Upper lobe of right lung (tissue), 1 donor: ENCODE results near the gene ADAMTS2. TPM values are rescaled to one million over a fixed set of nuclear protein-coding genes. Genes with fewer than 3 reads are reported as not detected.

Experiments
- ATAC-seq: fragments of 200-7000 bp; cut with Tn5 transposase; one replicate; pipeline ENCODE4 v1.9.1; 2020; ENCODE audit warnings: mild to moderate bottlenecking, moderate library complexity
- DNase-seq: peaks from one replicate; pipeline ENCODE4 v3.0.0-alpha.2; 2020
- H3K27ac ChIP-seq: fragments of 200-600 bp; one replicate; pipeline ENCODE4 v1.8.0; 2022
- H3K27me3 ChIP-seq: fragments of 200-600 bp; one replicate; pipeline ENCODE4 v1.8.0; 2022; ENCODE audit warnings: mild to moderate bottlenecking
- H3K36me3 ChIP-seq: fragments of 200-600 bp; one replicate; pipeline ENCODE4 v1.8.0; 2022
- H3K4me1 ChIP-seq: fragments of 200-600 bp; one replicate; pipeline ENCODE4 v1.8.0; 2022
- H3K4me3 ChIP-seq: fragments of 200-600 bp; one replicate; pipeline ENCODE4 v1.8.0; 2022; ENCODE audit warnings: mild to moderate bottlenecking
- H3K9me3 ChIP-seq: fragments of 200-600 bp; one replicate; pipeline ENCODE4 v1.8.0; 2022
- intact Hi-C: fragments of 100-400 bp; cut with DNase I; formaldehyde crosslinking; loops from one replicate; pipeline ENCODE4 v1.11.0; 2022
- total RNA-seq: library from RNA; stranded (reverse); fragmentation: NEBNext Ultra II Directional; extraction: Animal tissue kit (Norgen Biotek cat#: 25700); gene quantifications from one replicate; pipeline ENCODE4 v1.2.1, GENCODE V29; 2021
- TF ChIP-seq, protein P1 (sequence below): fragments of 200-600 bp; IDR thresholded peaks from one replicate; pipeline ENCODE4 v1.8.0; 2022; ENCODE audit warnings: antibody characterized with exemption
- donor health status: DM: no; HTN: yes; CAD: no; lungs with severe emphysema.

The ADAMTS2 gene
- total RNA-seq, 1 donor from 2014 or later, result 16.4 TPM

DNA sequence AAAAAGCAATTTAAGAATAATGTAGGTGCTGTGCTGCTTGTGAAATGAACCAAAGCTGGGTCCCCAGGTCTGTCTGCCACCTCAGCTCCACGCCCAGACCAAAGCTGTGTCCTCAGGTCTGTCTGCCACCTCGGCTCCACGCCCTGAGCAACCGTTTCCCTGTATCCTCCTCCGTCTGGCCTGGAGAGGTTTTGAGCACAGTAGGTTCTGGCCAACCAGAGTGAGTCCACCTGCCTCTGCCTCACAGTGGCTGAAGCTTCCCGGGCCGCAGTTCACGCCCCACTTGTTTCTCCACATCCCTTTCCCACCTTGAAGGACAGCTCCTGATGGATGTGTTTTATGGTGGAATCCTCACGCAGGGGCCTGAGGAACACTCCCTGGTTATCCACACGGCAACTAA is 120.5 kb downstream of the ADAMTS2 start:
- ATAC-seq, result no peak
- Histone ChIP-seq H3K27ac (no peak overlapping the region), H3K9me3 (no peaks in the 10 kb centered on the region), H3K36me3 (no peaks in the 10 kb centered on the region), H3K4me1 (no peaks in the 10 kb centered on the region), H3K4me3 (no peak overlapping the region), H3K27me3 (no peaks in the 10 kb centered on the region)
- DNase-seq, result no peak
- intact Hi-C loops, result no loop called here
- TF ChIP-seq, protein P1, sequence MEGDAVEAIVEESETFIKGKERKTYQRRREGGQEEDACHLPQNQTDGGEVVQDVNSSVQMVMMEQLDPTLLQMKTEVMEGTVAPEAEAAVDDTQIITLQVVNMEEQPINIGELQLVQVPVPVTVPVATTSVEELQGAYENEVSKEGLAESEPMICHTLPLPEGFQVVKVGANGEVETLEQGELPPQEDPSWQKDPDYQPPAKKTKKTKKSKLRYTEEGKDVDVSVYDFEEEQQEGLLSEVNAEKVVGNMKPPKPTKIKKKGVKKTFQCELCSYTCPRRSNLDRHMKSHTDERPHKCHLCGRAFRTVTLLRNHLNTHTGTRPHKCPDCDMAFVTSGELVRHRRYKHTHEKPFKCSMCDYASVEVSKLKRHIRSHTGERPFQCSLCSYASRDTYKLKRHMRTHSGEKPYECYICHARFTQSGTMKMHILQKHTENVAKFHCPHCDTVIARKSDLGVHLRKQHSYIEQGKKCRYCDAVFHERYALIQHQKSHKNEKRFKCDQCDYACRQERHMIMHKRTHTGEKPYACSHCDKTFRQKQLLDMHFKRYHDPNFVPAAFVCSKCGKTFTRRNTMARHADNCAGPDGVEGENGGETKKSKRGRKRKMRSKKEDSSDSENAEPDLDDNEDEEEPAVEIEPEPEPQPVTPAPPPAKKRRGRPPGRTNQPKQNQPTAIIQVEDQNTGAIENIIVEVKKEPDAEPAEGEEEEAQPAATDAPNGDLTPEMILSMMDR, result no peak

DNA sequence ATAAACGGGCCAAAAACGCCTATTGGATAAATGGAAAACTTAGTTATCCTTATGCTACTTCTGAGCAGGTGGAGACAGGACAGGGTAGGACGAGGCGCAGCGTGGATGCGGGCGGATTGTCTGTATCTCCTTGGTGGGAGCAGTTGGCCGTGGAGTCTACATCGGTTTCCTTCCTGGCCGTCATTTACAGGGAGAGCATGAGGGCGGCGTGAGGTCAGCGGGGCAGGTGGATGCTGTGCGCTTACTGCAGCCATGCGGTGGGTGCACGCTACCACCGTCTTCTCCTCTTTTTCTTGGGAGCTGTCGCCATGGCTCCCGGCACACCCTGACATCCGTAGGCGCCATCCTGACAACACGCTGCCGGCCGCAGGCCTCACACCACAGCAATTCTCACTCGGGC is 121.3 kb downstream of the ADAMTS2 start:
- H3K4me1 ChIP-seq, result no peaks in the 10 kb centered on the region
- no peak for ATAC-seq
- H3K9me3 ChIP-seq, result no peaks in the 10 kb centered on the region
- H3K27me3 ChIP-seq, result no peaks in the 10 kb centered on the region
- TF ChIP-seq, protein P1, result no peak
- no peak overlapping the region for H3K27ac ChIP-seq
- intact Hi-C loops, result no loop called here
- H3K36me3 ChIP-seq, result no peaks in the 10 kb centered on the region
- no peak overlapping the region for H3K4me3 ChIP-seq
- DNase-seq, result no peak

DNA sequence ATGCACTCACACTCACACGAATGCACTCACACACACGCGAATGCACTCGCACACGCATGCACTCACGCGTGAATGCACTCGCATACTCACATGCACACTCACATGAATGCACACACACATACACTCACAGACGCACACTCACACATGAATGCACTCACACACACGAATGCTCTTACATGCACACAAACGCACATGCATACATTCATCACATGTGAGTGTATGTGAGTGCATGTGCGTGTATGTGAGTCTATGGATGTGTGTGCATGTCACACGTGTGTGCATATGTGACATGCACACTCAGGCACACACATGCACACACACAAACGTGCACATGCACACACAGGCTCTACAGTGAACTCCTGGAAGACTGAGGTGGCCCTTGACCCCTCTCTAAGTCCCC is 121.7 kb downstream of the ADAMTS2 start:
- no peaks in the 10 kb centered on the region for H3K4me1 ChIP-seq
- no peaks in the 10 kb centered on the region for H3K9me3 ChIP-seq
- no peaks in the 10 kb centered on the region for H3K27me3 ChIP-seq
- ATAC-seq, result no peak
- TF ChIP-seq, protein P1, result no peak
- intact Hi-C loops, result no loop called here
- no peaks in the 10 kb centered on the region for H3K36me3 ChIP-seq
- no peak overlapping the region for H3K27ac ChIP-seq
- no peak for DNase-seq
- H3K4me3 ChIP-seq, result no peak overlapping the region

DNA sequence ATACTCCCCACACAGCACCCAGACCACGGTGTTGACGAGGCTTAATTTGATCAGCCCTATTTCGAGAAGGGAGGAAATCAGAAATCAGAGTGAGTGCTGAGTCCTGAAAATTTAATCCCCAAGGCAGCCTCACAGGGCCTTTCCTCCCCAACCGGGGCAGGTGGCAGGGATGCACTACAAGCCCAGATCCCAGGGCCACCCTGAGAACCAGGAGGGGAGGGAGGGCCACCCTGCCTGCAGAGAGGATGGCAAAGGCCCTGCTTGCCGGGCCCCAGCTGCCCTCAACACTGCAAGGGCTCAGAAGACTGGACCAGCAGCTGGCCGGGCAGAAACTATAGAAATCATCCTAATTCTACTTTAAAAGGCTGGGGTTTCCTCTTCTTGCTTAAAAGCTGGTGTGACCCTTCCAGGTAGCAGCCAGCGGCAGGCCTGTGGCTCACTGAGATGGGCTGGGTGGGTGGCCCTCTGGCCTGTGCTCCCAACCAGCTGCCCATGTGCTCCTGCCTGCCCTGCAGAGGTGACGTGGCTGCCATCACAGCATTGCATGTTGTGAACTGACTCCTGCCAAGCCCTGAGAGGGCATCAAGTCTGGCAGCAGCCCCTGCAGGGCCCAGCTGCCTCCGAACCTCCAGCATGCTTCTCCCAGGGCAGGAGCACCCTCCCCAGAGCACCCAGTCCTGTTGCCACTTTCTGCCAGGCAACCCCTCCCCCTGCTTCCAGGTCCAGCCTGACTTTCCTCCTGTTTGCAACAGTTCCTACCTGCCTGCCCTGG is 122.8 kb downstream of the ADAMTS2 start:
- TF ChIP-seq, protein P1, result no peak
- Histone ChIP-seq H3K36me3 (no peaks in the 10 kb centered on the region), H3K9me3 (no peaks in the 10 kb centered on the region), H3K4me3 (no peak overlapping the region), H3K27ac (no peak overlapping the region), H3K27me3 (no peaks in the 10 kb centered on the region), H3K4me1 (no peaks in the 10 kb centered on the region)
- no peak for DNase-seq
- ATAC-seq, result no peak
- intact Hi-C loops, result no loop called here

DNA sequence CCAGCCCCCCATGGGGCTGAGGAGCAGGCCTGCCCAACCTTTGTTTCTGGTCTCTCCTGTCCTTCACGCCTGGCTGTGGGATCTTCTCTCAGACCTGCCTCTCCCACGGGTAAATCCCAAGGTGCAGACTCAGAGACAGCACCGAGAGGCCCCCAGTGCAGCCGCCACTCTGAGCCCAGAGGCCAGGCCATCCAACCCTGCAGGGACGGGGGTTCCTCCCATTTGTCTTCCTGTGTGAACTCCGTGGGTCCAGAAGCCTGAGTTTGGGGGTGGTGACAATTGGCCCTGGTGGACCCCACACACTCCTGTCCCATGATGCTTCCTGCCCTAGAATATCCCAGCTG is 123.4 kb downstream of the ADAMTS2 start:
- intact Hi-C loops, result no loop called here
- DNase-seq (no peak), ATAC-seq (no peak)
- H3K27me3 ChIP-seq, result no peaks in the 10 kb centered on the region
- H3K4me1 ChIP-seq, result no peaks in the 10 kb centered on the region
- H3K27ac ChIP-seq, result no peak overlapping the region
- TF ChIP-seq, protein P1, result no peak
- H3K36me3 ChIP-seq, result no peaks in the 10 kb centered on the region
- no peak overlapping the region for H3K4me3 ChIP-seq
- H3K9me3 ChIP-seq, result no peaks in the 10 kb centered on the region
